ENCODE measurements around the gene QARS1. TPM values are rescaled to one million over a fixed set of nuclear protein-coding genes. Genes with fewer than 3 reads are reported as not detected.

The QARS1 gene
- total RNA-seq, 1 experiment from 2014 or later: 346 TPM

DNA sequence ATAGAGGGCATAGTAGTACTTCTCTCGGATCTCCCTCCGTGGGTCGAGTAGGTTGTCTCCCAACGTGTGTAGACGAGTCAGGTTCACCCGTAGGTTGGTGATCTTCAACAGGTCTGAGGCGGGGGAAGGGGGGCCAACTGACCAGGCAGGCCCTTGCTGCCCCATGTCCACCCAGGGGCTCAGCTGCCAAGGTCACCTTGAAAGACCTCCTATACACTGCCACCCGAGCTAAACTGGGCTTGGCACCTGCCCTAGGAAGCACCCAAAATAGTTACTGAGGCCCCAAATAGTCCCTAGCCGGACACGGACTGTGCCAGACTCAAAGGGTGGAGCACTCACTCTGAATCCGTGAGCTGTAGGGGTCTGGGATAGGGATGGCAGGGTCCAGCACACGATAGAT, 26.5 kb upstream of the QARS1 start (continued):
- TF ChIP-seq, protein P1, sequence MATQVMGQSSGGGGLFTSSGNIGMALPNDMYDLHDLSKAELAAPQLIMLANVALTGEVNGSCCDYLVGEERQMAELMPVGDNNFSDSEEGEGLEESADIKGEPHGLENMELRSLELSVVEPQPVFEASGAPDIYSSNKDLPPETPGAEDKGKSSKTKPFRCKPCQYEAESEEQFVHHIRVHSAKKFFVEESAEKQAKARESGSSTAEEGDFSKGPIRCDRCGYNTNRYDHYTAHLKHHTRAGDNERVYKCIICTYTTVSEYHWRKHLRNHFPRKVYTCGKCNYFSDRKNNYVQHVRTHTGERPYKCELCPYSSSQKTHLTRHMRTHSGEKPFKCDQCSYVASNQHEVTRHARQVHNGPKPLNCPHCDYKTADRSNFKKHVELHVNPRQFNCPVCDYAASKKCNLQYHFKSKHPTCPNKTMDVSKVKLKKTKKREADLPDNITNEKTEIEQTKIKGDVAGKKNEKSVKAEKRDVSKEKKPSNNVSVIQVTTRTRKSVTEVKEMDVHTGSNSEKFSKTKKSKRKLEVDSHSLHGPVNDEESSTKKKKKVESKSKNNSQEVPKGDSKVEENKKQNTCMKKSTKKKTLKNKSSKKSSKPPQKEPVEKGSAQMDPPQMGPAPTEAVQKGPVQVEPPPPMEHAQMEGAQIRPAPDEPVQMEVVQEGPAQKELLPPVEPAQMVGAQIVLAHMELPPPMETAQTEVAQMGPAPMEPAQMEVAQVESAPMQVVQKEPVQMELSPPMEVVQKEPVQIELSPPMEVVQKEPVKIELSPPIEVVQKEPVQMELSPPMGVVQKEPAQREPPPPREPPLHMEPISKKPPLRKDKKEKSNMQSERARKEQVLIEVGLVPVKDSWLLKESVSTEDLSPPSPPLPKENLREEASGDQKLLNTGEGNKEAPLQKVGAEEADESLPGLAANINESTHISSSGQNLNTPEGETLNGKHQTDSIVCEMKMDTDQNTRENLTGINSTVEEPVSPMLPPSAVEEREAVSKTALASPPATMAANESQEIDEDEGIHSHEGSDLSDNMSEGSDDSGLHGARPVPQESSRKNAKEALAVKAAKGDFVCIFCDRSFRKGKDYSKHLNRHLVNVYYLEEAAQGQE (IDR thresholded peaks at IDR 0.05; ENCODE audit: low read depth): no peak
- no peak for TF ChIP-seq SP1 (IDR thresholded peaks at IDR 0.05; ENCODE audit: low read depth)
- TF ChIP-seq EGR1 (IDR thresholded peaks at IDR 0.05; ENCODE audit: low read depth): no peak
- TF ChIP-seq SIN3A (IDR thresholded peaks at IDR 0.05; ENCODE audit: low read depth): no peak
- TF ChIP-seq RAD21 (IDR thresholded peaks at IDR 0.05; ENCODE audit: low read depth): no peak
- no peak for TF ChIP-seq SRF (IDR thresholded peaks at IDR 0.05; ENCODE audit: low read depth)
- TF ChIP-seq, protein P2, sequence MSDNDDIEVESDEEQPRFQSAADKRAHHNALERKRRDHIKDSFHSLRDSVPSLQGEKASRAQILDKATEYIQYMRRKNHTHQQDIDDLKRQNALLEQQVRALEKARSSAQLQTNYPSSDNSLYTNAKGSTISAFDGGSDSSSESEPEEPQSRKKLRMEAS (IDR thresholded peaks at IDR 0.05): no peak
- no peak for TF ChIP-seq POLR2AphosphoS5 (IDR thresholded peaks at IDR 0.05; ENCODE audit: low read depth, low read length)
- no peak for TF ChIP-seq FOSL1 (IDR thresholded peaks at IDR 0.05; ENCODE audit: low read depth)
- no peak for TF ChIP-seq ZNF274 (IDR thresholded peaks at IDR 0.05; ENCODE audit: low read depth, low read length)
- TF ChIP-seq CEBPB (IDR thresholded peaks at IDR 0.05; ENCODE audit: low read depth): no peak

DNA sequence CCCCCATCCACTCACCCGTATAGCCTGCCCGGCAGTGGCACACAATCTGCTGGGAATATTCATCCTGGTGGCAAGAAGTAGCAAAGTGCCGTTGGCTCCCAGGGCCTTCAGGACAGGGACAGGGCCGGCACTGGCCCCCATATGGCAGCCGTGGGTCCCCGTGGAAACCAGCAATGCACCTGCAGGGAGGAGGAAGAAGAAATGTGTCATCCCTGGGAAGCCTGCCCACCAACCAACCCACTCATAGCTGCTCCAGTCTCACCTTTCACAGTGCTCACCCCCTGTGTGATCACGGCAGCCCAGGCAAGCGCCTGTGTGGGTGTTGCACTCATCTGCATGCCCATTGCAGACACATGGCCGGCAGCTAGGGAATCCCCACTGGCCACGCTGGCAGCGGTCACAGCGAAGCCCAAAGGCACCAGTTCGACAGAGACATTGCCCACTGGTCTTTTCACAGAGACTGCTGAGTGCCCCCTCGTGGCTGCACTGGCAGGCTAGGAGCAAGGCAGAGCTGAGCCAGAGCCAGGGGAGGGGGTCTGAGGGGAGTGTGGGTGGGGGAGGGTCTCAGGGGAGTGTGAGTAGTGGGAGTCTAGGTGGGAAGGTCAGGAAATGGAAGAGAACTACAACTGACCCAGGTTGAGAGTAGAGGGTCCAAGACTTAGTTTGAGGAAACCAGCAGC, 20.6 kb upstream of the QARS1 start:
- no peak for DNase-seq (ENCODE audit: low read depth, low spot score)
- Histone ChIP-seq H3K27ac (ENCODE audit: low read depth, low read length) (no peak overlapping the region), H3K4me1 (ENCODE audit: control insufficient read depth in 1 of 2, insufficient read depth in 2 of 2, low read length in 2 of 2) (peaks cover 0 to 5% of the 10 kb centered on the region in 2 experiments; a peak in 1 of 4 replicates), H3K79me2 (ENCODE audit: insufficient read depth, low read length) (peaks cover 4% of the 10 kb centered on the region), H3K4me3 (replicated peaks in 1 of 2; ENCODE audit: low read depth in 1 of 2, low read length in 2 of 2) (no peak overlapping the region), H3K36me3 (ENCODE audit: control insufficient read depth in 1 of 2, insufficient read depth in 2 of 2, low read length in 2 of 2) (peaks cover 6 to 8% of the 10 kb centered on the region in 2 experiments; a peak in 3 of 4 replicates), H3K9me3 (ENCODE audit: control insufficient read depth in 1 of 2, insufficient read depth in 1 of 2, low read depth in 1 of 2, low read length in 2 of 2) (no peaks in the 10 kb centered on the region), H3K27me3 (ENCODE audit: insufficient read depth, low read length) (no peaks in the 10 kb centered on the region), H2AFZ (ENCODE audit: low read depth, low read length, poor library complexity, severe bottlenecking) (no peak overlapping the region), H3K4me2 (ENCODE audit: low read length) (no peak overlapping the region), H3K9me2 (ENCODE audit: insufficient read depth) (no peaks in the 10 kb centered on the region), H3K9ac (ENCODE audit: low read length) (no peak overlapping the region), H4K20me1 (ENCODE audit: insufficient read depth) (no peaks in the 10 kb centered on the region)
- no peak for TF ChIP-seq SRF (IDR thresholded peaks at IDR 0.05; ENCODE audit: low read depth)
- no peak for TF ChIP-seq ZNF274 (IDR thresholded peaks at IDR 0.05; ENCODE audit: low read depth, low read length)
- TF ChIP-seq SIN3A (IDR thresholded peaks at IDR 0.05; ENCODE audit: low read depth): no peak
- TF ChIP-seq EZH2 (IDR thresholded peaks at IDR 0.05): no peak
- TF ChIP-seq SP1 (IDR thresholded peaks at IDR 0.05; ENCODE audit: low read depth): no peak
- TF ChIP-seq, protein P3, sequence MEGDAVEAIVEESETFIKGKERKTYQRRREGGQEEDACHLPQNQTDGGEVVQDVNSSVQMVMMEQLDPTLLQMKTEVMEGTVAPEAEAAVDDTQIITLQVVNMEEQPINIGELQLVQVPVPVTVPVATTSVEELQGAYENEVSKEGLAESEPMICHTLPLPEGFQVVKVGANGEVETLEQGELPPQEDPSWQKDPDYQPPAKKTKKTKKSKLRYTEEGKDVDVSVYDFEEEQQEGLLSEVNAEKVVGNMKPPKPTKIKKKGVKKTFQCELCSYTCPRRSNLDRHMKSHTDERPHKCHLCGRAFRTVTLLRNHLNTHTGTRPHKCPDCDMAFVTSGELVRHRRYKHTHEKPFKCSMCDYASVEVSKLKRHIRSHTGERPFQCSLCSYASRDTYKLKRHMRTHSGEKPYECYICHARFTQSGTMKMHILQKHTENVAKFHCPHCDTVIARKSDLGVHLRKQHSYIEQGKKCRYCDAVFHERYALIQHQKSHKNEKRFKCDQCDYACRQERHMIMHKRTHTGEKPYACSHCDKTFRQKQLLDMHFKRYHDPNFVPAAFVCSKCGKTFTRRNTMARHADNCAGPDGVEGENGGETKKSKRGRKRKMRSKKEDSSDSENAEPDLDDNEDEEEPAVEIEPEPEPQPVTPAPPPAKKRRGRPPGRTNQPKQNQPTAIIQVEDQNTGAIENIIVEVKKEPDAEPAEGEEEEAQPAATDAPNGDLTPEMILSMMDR (IDR thresholded peaks at IDR 0.05 in 2 of 3, conservative IDR thresholded peaks at IDR 0.05 in 1 of 3; ENCODE audit: borderline replicate concordance in 1 of 3, insufficient read depth in 1 of 3, low read depth in 2 of 3, low read length in 2 of 3): no peak
- TF ChIP-seq YY1 (IDR thresholded peaks at IDR 0.05; ENCODE audit: extremely low read depth, insufficient replicate concordance, low read depth, low read length): no peak
- TF ChIP-seq, protein P4, sequence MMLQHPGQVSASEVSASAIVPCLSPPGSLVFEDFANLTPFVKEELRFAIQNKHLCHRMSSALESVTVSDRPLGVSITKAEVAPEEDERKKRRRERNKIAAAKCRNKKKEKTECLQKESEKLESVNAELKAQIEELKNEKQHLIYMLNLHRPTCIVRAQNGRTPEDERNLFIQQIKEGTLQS (IDR thresholded peaks at IDR 0.05): no peak
- TF ChIP-seq TCF7L2 (IDR thresholded peaks at IDR 0.05; ENCODE audit: borderline replicate concordance, extremely low read depth, insufficient read depth, insufficient read length): no peak
- TF ChIP-seq EGR1 (IDR thresholded peaks at IDR 0.05; ENCODE audit: low read depth): no peak
- no peak for TF ChIP-seq FOSL1 (IDR thresholded peaks at IDR 0.05; ENCODE audit: low read depth)
- no peak for TF ChIP-seq ELF1 (IDR thresholded peaks at IDR 0.05; ENCODE audit: borderline replicate concordance, low read depth)
- no peak for TF ChIP-seq CBX3 (IDR thresholded peaks at IDR 0.05; ENCODE audit: low read depth)
- TF ChIP-seq, protein P2 (IDR thresholded peaks at IDR 0.05): no peak
- no peak for TF ChIP-seq POLR2AphosphoS5 (IDR thresholded peaks at IDR 0.05; ENCODE audit: low read depth, low read length)
- no TSS peak for BruUV-seq (replicated peaks)
- ChIA-PET CTCF (no interaction called here), RAD21 (ENCODE audit: low non-redundant PET in 1 of 2, low total read pairs in 2 of 2, uncharacterized antibody in 2 of 2, unreplicated experiment in 2 of 2) (interaction anchor here in 1 of 2 experiments (0.6 kb wide), 1 partner anchor 9 kb away, joined by 3 read pairs; no protein-coding TSS in a partner anchor), POLR2A (no interaction called here)
- ATAC-seq: no peak
- intact Hi-C loops (cut with micrococcal nuclease): no loop called here

Data from HCT116 (cell line).